Stomach (tissue), 9 donors: ENCODE data around the gene PRKG1. TPM values are rescaled to one million over a fixed set of nuclear protein-coding genes. Genes with fewer than 3 reads are reported as not detected.

ENCODE experiments used
- DNase-seq, 2 donors: peaks; one replicate each; pipeline versions ENCODE4 v3.0.0 to v3.0.0-alpha.2; 2013 to 2019
- H3K27ac ChIP-seq, 5 donors: fragments of 200-600 bp in 4 of 5; sonication (generic) in 4 of 5; one replicate each; pipeline ENCODE4 v1.5.1; 2013 to 2019; ENCODE audit warnings: mild to moderate bottlenecking in 1 of 5, moderate library complexity in 1 of 5
- H3K27me3 ChIP-seq, 3 donors: fragments of 200-600 bp; sonication (generic); one replicate each; pipeline ENCODE4 v1.5.1; 2017 to 2019; ENCODE audit warnings: mixed run types in 1 of 3
- H3K36me3 ChIP-seq, 4 donors: fragments of 200-600 bp; sonication (generic); 1 replicate in 3 of 4; 2 replicates in 1 of 4; pipeline ENCODE4 v1.5.1; 2016 to 2019
- H3K4me1 ChIP-seq, 4 donors: fragments of 200-600 bp; sonication (generic); one replicate each; pipeline ENCODE4 v1.5.1; 2016 to 2019
- H3K4me3 ChIP-seq, 4 donors: fragments of 200-600 bp; sonication (generic) in 3 of 4; one replicate each; pipeline ENCODE4 v1.5.1; 2016 to 2019; ENCODE audit warnings: mild to moderate bottlenecking in 1 of 4
- H3K9me3 ChIP-seq, 4 donors: fragments of 200-600 bp; sonication (generic); one replicate each; pipeline ENCODE4 v1.5.1; 2016 to 2019
- EP300 ChIP-seq: sonication (generic); formaldehyde crosslinking; IDR thresholded peaks from one replicate; pipeline ENCODE4 v1.6.1; 2017; ENCODE audit warnings: antibody characterized with exemption
- POLR2A ChIP-seq, 4 donors: fragments of 450-650 bp; IDR thresholded peaks; one replicate each; pipeline ENCODE4 v1.6.1; 2016; ENCODE audit warnings: antibody characterized with exemption in 4 of 4, control low read depth in 2 of 4, mild to moderate bottlenecking in 1 of 4, moderate library complexity in 1 of 4
- POLR2AphosphoS5 ChIP-seq, 3 donors: sonication (generic); formaldehyde crosslinking; IDR thresholded peaks; one replicate each; pipeline ENCODE4 v1.6.1; 2016; ENCODE audit warnings: antibody characterized with exemption in 3 of 3
- WGBS, 5 donors: extraction: QIAGEN DNeasy Blood & Tissue Kit in 3 of 5; methylation state at CpG; one replicate each; pipeline versions ENCODE4 v1.1.5 to v1.1.7; 2013 to 2018; 5-methylcytosine and 5-hydroxymethylcytosine counted together
- intact Hi-C: fragments of 100-400 bp; cut with DNase I; formaldehyde crosslinking; loops from one replicate; pipeline ENCODE4 v1.15.1; 2023; ENCODE audit warnings: low total_unique reads
- polyA plus RNA-seq, 3 donors: library from polyadenylated mRNA; stranded (reverse); fragments of 200-250 nt; gene quantifications; one replicate each; pipeline ENCODE4 v1.2.3, GENCODE V29; 2013
- total RNA-seq, 5 donors: library from RNA; depleted of rRNA; stranded (reverse); fragments of >200 nt; gene quantifications; one replicate each; pipeline versions ENCODE4 v1.1.0 to v1.2.3, GENCODE V29; 2014 to 2016
- TF ChIP-seq, protein P1 (sequence below), 7 experiments: fragments of 450-650 bp in 4 of 7; fragments of 200-600 bp in 3 of 7; sonication (generic) in 3 of 7; IDR thresholded peaks; one replicate each; pipeline ENCODE4 v1.5.1; 2016 to 2019; ENCODE audit warnings: antibody characterized with exemption in 7 of 7, control low read depth in 2 of 7, mild to moderate bottlenecking in 1 of 7
- donor health status: healthy with polysubstance abuse.
- donor health status: Bipolar disorder and iron deficiency.
- donor health status: healthy.

PRKG1 gene
- total and polyA plus RNA-seq, 8 donors, result 1.5 to 89.2 (median 14.3) TPM

- TF ChIP-seq POLR2AphosphoS5 (IDR thresholded peaks at IDR 0.05), result no peak
- Histone ChIP-seq H3K27me3 (no peaks in the 10 kb centered on the region), H3K4me3 (no peak overlapping the region), H3K9me3 (peaks cover 0 to 6% (median 0%) of the 10 kb centered on the region in 4 donors), H3K36me3 (no peaks in the 10 kb centered on the region), H3K27ac (no peak overlapping the region), H3K4me1 (no peaks in the 10 kb centered on the region)
- intact Hi-C loops, result no loop called here
- 85 to 89% (median 87%) methylated on average over 3 of the region's 3 CpGs for WGBS, 5 donors
- DNase-seq, result no peak
Observed at GRCh38 chr10:51615764-51616298, 541.5 kb downstream of the PRKG1 start.

DNA sequence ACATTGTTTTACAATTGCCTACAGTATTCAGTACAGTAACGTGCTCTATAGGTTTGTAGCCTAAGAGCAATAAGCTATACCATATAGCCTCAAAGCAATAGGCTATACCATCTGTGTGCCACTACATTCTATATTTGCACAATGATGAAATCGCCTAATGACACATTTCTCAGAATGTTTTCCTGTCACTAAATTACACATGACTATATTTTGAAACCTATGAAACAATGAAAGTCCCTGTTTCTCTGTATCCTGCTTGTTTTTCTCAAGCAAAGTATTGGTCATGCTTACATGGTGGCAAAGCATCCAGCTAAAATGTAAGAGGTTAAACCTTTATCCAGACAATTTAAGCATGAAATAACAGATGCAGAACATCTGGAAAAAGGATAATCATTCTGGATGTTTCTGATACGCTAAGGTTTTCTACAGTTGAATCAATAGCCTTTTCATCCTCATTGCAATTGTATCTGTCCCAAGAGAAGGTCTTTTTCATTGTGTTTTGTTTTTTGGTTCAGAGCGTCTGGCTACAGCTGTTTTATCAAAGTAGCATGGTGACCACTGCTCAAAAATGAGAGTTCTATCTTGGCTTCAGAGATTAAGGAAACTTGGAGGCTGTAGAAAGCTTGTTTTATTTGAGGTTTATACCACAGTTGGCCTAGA is 543.4 kb downstream of the PRKG1 start:
- intact Hi-C loops, result no loop called here
- no peaks in the 10 kb centered on the region for H3K36me3 ChIP-seq
- H3K4me1 ChIP-seq, result no peaks in the 10 kb centered on the region
- H3K9me3 ChIP-seq, result peaks cover 0 to 6% (median 0%) of the 10 kb centered on the region in 4 donors
- no peak overlapping the region for H3K4me3 ChIP-seq
- no peak overlapping the region for H3K27ac ChIP-seq
- 75 to 83% (median 79%) methylated on average over 4 of the region's 4 CpGs for WGBS, 5 donors
- TF ChIP-seq, protein P1, sequence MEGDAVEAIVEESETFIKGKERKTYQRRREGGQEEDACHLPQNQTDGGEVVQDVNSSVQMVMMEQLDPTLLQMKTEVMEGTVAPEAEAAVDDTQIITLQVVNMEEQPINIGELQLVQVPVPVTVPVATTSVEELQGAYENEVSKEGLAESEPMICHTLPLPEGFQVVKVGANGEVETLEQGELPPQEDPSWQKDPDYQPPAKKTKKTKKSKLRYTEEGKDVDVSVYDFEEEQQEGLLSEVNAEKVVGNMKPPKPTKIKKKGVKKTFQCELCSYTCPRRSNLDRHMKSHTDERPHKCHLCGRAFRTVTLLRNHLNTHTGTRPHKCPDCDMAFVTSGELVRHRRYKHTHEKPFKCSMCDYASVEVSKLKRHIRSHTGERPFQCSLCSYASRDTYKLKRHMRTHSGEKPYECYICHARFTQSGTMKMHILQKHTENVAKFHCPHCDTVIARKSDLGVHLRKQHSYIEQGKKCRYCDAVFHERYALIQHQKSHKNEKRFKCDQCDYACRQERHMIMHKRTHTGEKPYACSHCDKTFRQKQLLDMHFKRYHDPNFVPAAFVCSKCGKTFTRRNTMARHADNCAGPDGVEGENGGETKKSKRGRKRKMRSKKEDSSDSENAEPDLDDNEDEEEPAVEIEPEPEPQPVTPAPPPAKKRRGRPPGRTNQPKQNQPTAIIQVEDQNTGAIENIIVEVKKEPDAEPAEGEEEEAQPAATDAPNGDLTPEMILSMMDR (IDR thresholded peaks at IDR 0.05), result no peak
- TF ChIP-seq POLR2AphosphoS5 (IDR thresholded peaks at IDR 0.05) (no peak), POLR2A (IDR thresholded peaks at IDR 0.05) (no peak), EP300 (no peak)
- H3K27me3 ChIP-seq, result no peaks in the 10 kb centered on the region
- DNase-seq, result no peak

DNA sequence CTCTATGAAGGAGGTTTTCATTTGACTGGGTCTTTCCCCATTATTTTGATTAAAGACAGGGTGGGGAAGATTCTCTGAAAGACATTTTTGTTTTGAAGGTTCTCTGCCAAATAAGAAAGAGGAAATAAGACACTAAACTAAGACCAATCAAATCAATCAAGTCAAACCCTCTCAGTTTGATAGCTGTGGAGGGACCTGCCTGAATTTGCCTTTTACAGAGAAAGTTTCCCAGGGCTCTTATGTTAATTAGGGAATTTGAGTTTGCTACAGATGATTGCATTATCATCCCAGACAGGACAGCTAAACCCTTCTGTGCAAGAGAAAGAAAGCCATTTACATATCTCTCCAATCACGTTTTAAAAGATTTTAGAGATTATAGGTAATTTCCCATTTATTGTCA is 545.1 kb downstream of the PRKG1 start:
- intact Hi-C loops, result no loop called here
- TF ChIP-seq POLR2A (IDR thresholded peaks at IDR 0.05) (no peak), EP300 (no peak), POLR2AphosphoS5 (IDR thresholded peaks at IDR 0.05) (no peak)
- TF ChIP-seq, protein P1 (IDR thresholded peaks at IDR 0.05), result no peak
- Histone ChIP-seq H3K27ac (no peak overlapping the region), H3K27me3 (no peaks in the 10 kb centered on the region), H3K4me1 (no peaks in the 10 kb centered on the region), H3K9me3 (peaks cover 0 to 3% (median 0%) of the 10 kb centered on the region in 4 donors), H3K4me3 (no peak overlapping the region), H3K36me3 (no peaks in the 10 kb centered on the region)
- DNase-seq, result no peak
- 53 to 71% (median 64%) methylated on average over 1 of the region's 1 CpG for WGBS, 5 donors

DNA sequence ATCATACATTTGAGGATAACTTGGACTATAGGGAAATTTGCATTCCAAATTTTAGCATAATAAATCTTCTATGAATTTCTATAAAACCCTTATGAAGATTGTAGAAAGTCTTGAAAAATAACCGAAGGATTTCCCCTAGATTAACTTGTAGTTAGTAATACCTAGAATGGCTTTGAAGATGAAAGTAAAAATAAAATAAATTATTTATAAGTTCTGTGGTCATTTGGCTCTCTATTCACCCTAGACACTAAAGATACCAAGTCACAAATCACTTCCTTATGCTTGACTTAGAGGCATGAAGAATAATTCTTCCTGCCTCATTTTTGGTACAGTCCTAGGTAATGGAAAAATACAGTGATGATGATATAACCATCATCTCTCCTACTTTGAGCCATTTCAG is 545.8 kb downstream of the PRKG1 start:
- Histone ChIP-seq H3K9me3 (no peaks in the 10 kb centered on the region), H3K27me3 (no peaks in the 10 kb centered on the region), H3K4me1 (no peaks in the 10 kb centered on the region), H3K36me3 (no peaks in the 10 kb centered on the region), H3K4me3 (no peak overlapping the region), H3K27ac (no peak overlapping the region)
- DNase-seq, result no peak
- TF ChIP-seq POLR2AphosphoS5 (IDR thresholded peaks at IDR 0.05) (no peak), POLR2A (IDR thresholded peaks at IDR 0.05) (no peak), EP300 (no peak)
- TF ChIP-seq, protein P1 (IDR thresholded peaks at IDR 0.05), result no peak
- intact Hi-C loops, result no loop called here
- 63 to 93% (median 88%) methylated on average over 1 of the region's 1 CpG for WGBS, 5 donors

- Histone ChIP-seq H3K4me3 (no peak overlapping the region), H3K27ac (no peak overlapping the region), H3K9me3 (no peaks in the 10 kb centered on the region), H3K27me3 (no peaks in the 10 kb centered on the region), H3K36me3 (no peaks in the 10 kb centered on the region), H3K4me1 (no peaks in the 10 kb centered on the region)
- intact Hi-C loops, result no loop called here
- 79 to 94% (median 81%) methylated on average over 1 of the region's 1 CpG for WGBS, 5 donors
- no peak for DNase-seq
- no peak for TF ChIP-seq POLR2A (IDR thresholded peaks at IDR 0.05)
- TF ChIP-seq, protein P1 (IDR thresholded peaks at IDR 0.05), result no peak
- no peak for TF ChIP-seq POLR2AphosphoS5 (IDR thresholded peaks at IDR 0.05)
- TF ChIP-seq EP300, result no peak
Observed at GRCh38 chr10:51624013-51624412, 549.7 kb downstream of the PRKG1 start.
